ENCODE data around the gene TMEM119.

TMEM119 gene

DNA sequence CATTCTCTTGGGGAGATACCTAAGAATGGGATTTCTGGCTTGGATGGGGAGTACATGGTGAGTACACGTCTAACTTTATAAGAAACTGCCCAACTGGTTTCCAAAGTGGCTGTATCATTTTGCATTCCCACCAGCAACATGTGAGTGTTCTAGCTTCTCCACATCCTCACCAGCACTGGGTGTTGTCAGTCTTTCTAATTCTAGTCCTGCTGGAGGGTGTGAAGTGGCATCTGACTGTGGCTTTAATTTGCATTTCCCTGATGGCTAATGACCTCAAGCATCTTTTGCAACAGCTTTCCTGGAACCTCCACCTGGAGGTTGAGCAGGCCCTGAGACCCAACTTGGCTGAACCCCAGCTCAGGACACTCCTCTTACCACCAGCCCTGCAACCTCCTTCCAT, 18.0 kb upstream of the TMEM119 start:
- no peak for DNase-seq

DNA sequence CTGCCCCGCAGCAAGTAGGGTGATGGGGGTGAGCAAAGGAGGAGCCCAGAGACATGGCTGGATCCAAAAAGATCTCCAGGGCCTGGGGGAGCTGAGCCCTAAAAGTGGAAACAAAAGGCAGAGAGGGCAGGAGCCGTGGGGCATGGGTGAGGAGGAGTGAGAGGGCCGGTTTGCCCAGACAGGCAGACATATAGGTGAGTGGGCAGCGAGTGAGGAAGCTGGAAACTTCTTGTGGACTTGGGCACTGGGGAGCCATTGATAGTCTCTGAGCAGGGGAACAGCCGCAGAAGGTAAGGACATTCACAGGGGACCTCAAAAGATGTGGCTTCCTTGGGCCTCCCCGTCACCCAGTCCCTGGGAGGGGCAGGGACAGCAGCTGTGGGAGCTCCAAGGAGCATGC, 16.8 kb upstream of the TMEM119 start:
- DNase-seq, result no peak

DNA sequence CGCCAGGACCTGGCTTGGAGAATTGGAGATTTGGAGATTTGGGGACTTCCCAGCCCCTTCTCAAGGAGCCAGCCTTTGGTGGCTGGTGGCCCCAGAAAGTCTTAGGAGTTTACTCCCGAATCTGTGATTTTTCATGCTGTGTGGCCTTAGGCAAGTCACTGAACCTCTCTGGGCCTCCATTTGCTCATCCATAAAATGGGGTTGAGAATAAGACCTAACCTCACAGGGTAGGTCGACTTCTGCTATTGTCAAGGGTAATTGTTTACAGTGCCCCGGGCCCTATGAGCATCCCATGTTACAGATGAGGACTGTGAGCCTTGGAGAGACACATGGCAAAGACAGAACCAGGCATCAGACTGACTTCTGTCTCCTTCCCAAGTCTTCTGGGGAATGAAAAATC, 16.2 kb upstream of the TMEM119 start:
- no peak for DNase-seq

DNA sequence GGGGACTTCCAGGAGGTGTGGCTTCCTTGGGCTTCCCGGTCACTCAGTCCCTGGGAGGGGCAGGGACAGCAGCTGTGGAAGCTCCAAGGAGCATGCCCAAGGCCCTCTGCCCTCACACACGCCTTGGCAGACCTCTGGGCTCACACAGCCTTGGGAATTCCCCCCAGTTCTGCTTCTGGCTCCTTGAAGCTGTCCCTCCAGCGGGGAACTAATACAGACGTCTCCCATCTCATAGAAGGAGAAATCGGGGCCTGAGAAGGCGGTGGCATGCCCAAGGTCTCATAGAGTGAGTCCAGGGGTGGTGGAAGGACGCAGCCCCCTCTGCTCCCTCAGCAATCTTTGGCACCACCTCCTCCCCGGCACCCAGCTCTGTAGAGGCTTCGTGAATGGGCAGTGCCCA, 15.7 kb upstream of the TMEM119 start:
- DNase-seq, result no peak

DNA sequence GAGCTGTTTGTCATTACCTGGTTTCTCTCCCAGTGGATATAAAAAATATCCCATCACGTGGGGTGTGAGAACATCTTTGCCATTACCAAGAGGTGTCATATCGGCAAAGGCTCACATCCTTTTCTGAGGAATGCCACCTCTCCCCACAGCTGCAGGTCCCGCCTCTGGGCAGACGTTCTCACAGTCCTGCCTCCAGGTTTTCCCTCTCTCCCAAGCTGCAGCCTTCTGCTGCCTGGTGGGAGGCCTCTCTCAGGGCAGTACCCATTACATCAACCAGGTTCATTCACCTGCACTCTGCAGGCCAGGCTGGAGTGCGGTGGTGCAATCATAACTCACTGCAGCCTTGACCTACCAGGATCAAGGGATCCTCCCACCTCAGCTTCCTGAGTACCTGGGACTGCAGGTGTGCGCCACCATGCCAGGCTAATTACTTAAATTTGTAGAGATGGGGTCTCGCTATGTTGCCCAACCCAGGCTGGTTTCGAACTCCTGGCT, 15.0 kb upstream of the TMEM119 start:
- no peak for DNase-seq

DNA sequence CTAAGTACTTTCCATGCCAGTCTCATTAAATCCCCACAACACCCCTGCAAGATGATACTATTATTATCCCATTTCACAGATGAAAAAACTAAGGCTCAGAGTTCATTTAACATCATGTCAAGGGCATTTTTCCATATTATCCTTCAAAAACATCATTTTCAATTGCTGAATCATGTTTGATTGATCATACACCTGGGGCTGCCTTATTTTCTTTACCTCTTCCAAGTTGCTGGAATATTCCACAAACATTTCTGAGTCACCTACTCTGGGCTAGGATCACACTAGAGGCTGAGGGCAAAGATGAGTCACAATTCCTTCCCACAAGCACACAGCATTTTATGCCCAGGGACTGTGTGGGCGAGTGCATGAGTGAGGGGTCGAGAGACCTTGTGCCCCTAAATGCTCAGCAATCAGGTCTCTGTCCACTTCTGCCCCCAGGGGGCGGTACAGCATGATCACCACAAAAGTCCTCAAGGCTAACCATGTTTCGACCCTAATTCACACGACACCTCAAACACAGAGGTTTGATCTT, 14.1 kb upstream of the TMEM119 start:
- peak; percentile 50 for DNase-seq

DNA sequence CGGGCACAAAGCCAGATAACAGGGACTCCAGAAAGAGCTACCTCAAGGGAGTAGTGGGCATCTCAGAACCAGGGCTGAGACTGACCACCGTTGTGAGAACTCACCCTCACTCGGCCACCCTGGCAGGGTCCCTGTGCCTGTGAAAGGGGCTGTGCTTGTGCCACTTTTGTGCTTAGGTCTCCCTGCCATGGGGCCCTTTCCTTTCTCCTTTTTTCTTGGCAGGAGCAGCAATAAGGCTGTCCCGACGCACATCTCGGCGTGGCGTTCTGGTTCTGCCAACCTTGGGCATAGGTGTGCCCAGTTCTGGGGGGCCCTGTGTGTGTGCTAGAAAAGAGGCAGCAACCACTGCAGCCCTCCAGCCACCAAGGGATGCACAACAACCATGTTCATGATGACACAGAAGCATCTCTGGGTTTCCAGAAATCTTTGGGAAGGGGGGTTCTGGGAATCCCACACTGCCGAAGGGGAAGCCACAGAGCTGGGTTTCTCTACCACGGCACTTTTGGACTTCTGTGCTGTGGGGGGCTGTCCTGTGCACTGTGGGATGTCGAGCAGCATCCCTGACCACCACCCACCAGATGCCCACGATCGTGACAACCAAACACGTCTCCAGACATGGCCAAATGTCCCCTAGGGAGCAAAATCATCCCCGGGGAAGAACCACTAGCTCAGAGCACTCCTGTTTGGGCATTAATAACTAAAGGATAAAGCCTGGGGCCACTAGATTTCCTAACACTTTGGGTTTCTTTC, 13.1 kb upstream of the TMEM119 start:
- DNase-seq, result no peak

DNA sequence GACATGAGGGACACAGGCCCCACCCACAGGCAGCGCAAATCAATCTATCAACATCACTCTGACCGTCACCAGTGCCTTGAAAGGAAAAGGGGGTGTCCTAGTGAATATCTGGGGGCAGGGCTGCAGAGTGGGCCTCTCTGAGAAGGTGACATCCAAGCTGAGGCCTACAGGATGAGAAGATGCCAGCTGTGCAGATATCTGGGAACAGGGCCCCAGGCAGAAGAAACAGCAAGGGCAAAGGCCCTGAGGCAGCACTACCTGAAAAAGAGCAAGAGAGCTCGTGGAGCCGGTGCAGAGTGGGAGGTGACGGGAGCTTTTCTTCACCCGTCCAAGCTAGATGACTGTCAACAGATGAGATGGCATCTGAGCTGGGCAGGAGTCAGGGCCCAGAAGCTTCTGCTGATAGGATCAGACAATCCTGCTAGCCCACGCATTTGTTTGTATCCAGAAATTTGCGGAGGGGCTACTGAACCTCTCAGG, 12.5 kb upstream of the TMEM119 start:
- DNase-seq, result no peak

DNA sequence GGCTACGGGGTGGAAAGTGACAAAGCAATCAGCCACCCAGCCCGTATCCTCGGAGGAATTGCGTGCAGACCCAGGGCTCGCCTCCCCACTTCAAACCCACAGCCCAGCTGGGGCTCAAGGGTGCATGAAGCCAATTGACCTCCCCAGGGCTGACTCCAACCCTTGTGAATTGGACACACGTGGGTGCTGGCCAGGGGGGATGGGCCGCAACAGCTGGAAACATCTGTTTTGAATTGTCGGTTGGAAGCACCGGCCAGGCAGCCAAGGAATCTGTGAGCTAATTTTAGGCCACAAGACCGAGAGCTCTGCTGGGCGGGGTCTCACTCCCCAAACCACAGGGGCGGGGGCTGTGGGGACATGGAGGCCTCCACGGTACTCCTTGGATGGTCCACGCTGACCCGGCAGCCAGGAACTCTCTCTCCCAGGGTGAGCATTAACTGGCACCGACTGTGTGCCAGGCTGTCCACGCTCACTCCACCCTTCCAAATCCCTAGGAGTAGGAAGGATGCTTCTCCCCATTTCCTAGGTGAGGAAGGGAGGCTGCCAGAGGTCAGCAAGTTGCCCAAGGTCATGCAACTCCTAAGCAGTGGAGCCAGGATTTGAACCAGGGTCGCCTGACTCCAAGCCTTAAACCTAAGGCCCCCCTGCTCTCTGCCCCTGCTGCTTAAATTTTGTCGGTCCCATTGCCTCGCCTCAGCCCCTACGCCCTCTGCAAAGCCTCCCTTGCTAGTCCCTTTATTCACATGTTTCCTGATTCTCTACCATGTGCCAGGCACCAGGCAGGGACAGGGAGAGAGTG, 11.9 kb upstream of the TMEM119 start:
- no peak for DNase-seq

DNA sequence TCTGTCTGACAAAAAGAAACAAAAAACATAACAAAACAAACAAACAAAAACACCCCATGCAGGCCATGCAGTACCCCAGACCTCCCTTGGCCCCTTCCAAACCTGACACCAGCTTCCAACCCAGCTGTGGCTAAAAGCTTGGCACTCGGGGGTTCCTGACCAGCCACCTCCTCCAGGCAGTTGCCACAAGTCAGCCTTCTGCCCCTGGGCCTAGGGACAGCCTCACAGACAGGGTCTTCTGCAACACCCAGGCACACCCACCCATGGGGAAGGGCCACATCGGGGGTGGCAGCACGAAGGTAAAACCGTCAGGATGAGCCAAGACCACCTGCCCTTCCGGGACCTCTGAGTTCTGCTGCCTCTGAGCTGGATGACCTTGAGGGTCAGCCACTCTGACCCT, 10.7 kb upstream of the TMEM119 start:
- no peak for DNase-seq

DNA sequence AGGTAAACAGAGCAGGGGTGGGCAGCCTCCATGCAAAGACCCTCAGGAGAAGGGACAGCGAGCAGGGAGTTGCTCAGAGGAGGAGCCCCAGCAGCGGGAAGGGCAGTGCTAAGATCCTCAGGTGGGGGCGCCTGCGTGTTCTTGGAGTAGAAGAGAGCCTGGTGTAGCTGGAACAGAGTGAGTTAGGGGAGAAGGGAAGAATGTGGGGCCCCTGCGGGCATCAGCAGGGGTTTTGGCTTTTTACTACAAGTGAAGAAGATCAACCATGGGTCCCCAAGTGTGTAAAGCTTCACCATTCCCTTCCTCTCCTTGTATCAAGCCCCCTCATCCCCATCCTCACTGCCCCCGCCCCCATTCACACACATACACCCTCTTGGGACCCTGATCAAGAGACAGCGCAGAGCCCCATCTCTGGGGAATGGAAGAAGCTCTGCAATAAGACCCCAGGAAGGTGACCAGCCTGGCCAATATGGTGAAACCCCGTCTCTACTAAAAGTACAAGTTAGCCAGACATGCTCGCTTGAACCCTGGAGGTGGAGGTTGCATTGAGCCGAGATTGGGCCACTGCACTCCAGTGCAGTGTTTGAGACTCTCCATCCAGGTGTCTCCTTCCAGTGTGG, 10.2 kb upstream of the TMEM119 start:
- no peak for DNase-seq

DNA sequence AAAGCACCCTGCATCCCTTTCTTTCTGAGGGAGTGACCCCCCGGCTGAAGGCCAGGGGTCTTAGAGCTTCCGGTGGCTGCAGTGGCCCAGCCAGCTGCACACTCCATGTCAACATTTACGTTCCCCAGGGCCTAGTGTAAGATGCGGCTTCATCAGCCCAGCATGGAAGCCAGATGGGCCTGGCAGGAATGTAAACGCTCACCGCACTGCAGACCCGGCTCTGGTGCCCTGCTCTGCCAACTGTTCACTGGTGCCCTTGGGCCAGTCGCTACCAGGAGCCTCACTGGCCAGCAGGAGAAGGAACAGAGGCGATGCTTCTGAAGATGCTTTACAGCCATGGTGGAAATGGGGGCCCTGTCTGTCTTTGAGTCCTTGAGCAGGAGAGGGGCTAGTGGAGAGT, 8.6 kb upstream of the TMEM119 start:
- DNase-seq, result no peak

DNA sequence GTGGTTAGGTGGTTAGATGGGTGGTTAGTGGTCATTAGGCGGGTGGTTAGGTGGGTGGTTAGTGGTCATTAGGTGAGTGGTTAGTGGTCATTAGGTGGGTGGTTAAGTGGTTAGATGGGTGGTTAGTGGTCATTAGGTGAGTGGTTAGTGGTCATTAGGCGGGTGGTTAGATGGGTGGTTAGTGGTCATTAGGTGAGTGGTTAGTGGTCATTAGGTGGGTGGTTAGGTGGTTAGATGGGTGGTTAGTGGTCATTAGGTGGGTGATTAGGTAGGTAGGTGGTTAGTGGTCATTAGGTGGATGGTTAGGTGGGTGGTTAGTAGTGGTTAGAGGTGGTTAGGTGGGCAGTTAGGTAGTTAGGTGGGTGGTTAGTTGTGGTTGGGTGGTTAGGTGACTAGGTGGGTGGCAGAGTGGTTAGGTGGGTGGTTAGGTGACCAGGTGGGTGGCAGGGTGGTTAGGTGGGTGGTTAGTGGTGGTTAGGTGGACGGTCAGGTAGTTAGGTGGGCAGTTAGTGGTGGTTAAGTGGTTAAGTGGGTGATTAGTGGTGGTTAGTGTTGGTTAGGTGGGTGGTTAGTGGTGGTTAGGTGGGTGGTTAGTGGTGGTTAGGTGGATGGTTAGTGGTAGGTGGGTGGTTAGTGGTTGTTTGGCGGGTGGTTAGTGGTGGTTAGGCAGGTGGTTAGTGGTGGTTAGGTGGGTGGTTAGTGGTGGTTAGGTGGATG, 8.0 kb upstream of the TMEM119 start:
- no peak for DNase-seq

DNA sequence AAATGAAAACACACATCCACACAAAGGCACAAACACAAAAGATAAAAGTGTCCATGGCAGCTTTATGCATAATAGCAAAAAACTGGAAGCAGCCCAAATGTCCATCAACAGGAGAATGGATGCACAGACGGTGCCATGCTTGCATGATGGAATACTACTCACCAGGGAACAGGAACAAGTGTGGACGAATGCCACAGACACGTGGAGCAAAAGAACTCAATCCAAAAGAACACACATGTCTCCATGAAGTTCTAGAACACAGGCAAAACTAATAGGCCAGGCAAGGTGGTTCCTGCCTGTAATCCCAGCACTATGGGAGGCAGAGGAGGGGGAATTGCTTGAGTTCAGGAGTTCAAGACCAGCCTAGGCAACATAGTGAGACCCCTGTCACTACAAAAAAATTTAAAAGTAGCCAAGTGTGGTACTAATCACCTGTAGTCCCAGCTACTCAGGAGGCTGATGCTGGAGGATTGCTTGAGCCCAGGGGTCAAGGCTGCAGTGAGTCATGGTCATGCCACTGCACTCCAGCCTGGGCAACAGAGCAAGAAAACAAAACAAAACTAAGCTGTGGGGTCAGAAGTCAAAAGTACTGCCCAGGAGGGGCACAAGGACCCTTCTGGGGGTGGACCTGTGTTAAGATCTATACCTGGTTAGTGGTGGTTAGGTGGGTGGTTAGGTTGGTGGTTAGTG, 7.3 kb upstream of the TMEM119 start:
- DNase-seq, result no peak

DNA sequence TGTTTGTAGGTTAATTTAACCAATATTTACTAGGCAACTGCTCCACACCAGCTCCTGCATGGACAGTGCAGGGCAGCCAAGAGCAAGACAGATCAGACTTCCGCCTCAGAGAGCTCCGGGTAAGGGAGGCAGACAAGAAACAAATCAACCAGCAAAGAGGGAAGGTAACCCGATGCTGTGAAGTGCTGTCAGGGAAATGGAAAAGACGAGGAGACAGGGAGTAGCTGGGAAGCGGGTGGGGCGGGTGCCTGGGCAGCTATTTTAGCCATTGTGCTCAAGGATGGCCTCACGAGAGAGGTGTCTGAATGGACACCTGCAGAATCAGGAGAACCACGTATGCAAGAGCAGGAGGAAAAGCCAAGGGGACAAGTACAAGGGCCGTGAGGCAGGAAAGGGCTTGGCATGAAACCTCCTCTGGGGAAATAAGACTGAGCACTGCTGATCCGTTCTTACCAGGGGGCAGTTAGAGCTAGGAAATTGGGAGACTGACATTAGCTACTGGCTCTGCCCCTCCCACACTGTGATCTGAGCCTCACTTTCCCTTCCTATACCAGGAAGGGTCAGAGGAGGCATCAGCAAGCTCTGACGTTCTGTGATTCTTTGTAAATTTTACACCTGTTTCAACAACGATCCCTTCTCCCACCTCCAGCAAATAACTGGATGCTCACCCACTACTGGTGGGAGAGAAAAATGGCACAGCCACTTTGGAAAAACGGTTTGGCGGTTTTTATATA, 6.5 kb upstream of the TMEM119 start:
- no peak for DNase-seq

DNA sequence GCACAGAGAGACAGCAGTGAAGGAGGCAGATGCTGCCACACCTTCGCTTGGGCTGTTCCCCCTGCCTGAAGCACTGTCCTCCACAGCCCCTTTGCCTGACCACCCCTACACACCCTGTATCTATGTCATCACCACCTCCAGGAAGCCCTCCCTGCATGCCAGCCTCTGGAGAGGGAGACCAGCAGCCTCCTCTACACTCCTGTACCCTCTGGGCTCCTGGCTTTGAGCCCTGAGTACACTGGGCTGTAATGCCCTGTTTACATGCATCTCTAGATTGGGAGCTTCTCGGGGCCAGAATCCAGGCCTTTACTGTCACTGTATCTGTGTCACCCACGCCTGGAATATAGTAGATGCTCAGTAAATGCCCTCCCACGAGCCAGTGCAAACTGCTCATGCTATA, 5.9 kb upstream of the TMEM119 start:
- no peak for DNase-seq

DNA sequence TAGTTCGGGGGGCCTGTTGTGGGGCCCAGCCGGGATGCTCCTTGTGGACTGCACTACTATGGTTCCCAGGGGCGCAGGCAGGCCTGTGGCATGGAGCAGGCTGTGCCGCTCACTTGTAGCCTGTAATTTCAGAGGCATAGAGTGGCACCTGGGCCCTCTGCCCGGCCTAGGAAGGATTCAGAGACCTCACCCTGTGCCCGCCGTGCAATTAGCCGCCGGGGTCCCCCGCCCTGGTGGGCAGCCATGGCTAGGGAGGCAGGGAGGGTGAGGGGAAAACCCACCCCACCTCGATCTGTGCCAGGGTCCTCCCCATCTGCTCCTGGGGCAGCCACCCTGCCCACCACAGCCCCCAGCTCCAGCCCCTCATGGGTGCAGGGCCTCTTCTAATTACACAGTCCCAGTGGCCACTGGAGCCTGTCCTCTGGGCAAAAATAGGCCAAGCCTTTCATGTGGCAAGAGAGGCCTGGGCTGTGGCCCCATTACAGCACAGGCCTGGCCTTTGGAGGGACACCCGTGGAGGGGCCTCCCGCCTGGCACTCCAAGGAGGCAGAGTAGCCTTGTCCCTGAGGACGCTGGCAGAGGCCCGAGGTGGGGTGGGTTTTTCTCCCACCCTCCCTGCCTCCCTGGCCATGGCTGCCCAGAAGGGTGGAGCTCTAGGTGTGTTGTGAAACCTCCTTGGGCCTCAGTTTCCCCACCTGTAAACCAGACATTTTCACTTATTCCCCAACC, 5.3 kb upstream of the TMEM119 start:
- DNase-seq, result no peak

DNA sequence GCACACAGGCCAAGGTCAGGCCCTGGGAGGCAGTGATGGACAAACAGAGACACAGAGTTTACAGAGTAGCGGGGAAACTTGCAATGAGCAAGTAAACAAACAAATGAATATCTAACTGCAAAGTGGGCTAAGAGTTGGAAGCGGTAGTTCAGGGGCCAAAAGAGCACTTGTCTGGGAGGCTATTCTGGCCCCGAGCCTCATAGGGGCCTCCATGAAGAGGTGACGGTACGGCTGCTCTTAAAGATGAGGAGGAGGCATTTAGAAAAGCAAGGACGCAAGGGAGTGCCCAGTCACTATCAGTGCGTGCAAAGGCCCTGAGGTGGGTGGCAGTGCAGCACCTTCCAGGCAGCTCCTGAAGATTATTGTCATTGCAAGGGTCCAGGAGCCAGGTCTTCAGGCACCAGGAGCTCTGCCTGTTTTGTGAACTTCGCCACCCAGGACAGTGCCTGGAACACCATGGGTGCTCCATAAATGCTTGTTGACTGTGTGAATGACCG, 4.4 kb upstream of the TMEM119 start:
- DNase-seq, result no peak

DNA sequence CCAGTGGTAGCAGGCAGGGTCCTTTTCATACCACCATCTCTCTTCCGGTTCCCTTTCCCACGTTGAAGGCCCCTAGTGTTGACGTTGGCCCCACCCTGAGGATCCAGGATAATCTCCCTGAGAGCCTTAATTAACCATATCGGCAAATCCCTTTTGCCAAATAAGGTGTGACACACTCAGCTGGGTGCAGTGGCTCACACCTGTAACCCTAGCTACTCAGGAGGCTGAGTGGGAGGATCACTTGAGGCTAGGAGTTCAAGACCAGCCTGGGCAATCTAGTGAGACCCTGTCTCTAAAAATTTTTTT, 2.8 kb upstream of the TMEM119 start:
- DNase-seq, result no peak

DNA sequence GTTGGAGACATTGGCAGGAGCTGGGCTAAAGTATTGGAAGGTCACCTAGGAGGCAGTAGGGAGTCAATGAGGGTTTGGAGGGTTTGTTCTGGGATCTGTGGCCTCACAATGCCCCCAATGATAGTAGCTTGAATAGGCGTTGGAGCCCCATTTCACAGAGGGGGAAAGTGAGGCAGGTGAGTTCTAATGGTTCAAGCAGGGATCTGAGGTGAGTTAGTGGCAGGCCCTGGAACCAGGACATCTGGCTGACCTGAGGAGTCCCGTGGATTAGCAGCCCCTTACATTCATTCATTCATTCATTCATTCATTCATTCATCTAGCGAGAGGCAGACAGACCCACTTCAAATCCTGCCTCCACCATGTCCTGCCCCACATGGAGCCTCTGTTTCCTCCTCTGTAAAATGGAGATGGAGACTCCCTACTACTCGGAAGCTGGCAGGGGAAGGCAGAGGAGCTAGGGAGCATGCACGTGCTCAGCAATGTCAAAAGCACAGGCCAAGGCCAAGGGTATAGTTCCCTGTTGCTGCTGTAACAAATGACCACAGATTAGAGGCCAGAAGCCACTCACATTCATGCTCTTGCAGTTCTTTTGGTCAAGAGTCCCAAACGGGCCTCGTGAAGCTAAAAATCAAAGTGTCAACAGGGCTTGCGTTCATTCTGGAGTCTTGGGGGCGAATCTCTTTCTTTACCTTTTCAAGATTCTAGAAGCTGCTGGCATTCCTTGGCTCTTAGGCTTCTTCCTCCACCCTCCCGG, 2.2 kb upstream of the TMEM119 start:
- DNase-seq, result no peak
